HepG2 (cell line): ENCODE results near the gene ENDOG. TPM values are rescaled to one million over a fixed set of nuclear protein-coding genes. Genes with fewer than 3 reads are reported as not detected.

ENCODE experiments used
- ATF7 ChIP-seq, 2 experiments: fragments of 450-650 bp in 1 of 2; sonication (generic) in 1 of 2; formaldehyde crosslinking in 1 of 2; IDR thresholded peaks; 2 replicates each; pipeline versions ENCODE4 v1.4.0 to v1.6.1; 2016 to 2020; ENCODE audit warnings: antibody characterized with exemption in 1 of 2, mild to moderate bottlenecking in 1 of 2, missing genetic modification reagents in 1 of 2
- E2F1 ChIP-seq: sonication (generic); formaldehyde crosslinking; IDR thresholded peaks from 2 replicates; pipeline ENCODE4 v1.5.0; 2020; ENCODE audit warnings: missing genetic modification reagents
- GATA4 ChIP-seq: sonication (generic); IDR thresholded peaks from 2 replicates; pipeline ENCODE4 v1.6.1; 2016; ENCODE audit warnings: antibody characterized with exemption, low read depth, borderline replicate concordance
- IKZF4 ChIP-seq: sonication (generic); formaldehyde crosslinking; IDR thresholded peaks from 2 replicates; pipeline ENCODE4 v1.5.1; 2020; ENCODE audit warnings: borderline replicate concordance, mild to moderate bottlenecking, low read depth, missing genetic modification reagents; ENCODE audit errors: not compliant biosample characterization
- KDM4B ChIP-seq: sonication (generic); formaldehyde crosslinking; IDR thresholded peaks from 2 replicates; pipeline ENCODE4 v1.4.0; 2020; ENCODE audit warnings: missing genetic modification reagents
- PHF21A ChIP-seq: sonication (generic); formaldehyde crosslinking; IDR thresholded peaks from 2 replicates; pipeline ENCODE4 v1.5.0; 2020; ENCODE audit warnings: mild to moderate bottlenecking, missing genetic modification reagents
- SNAI1 ChIP-seq: sonication (generic); formaldehyde crosslinking; IDR thresholded peaks from 2 replicates; pipeline ENCODE4 v1.5.0; 2020; ENCODE audit warnings: mild to moderate bottlenecking, missing genetic modification reagents, borderline replicate concordance
- STAG1 ChIP-seq: sonication (generic); formaldehyde crosslinking; IDR thresholded peaks from 2 replicates; pipeline ENCODE4 v1.4.0; 2020; ENCODE audit warnings: missing genetic modification reagents
- ZNF407 ChIP-seq: sonication (generic); formaldehyde crosslinking; IDR thresholded peaks from one replicate; pipeline ENCODE4 v1.5.1; 2020; ENCODE audit warnings: mild to moderate bottlenecking, missing genetic modification reagents; ENCODE audit errors: not compliant biosample characterization
- ZNF644 ChIP-seq: IDR thresholded peaks from 2 replicates; pipeline ENCODE4 v1.6.1; 2016; ENCODE audit warnings: low read depth
- ZNF790 ChIP-seq: sonication (generic); formaldehyde crosslinking; IDR thresholded peaks from 2 replicates; pipeline ENCODE4 v1.8.0; 2022; ENCODE audit warnings: missing genetic modification reagents, mild to moderate bottlenecking, borderline replicate concordance
- polyA plus RNA-seq, 8 experiments: library from polyadenylated mRNA; depleted of rRNA in 3 of 8; stranded (reverse) in 7 of 8; unstranded in 1 of 8; fragments of >200 nt; fragmentation: Illumina TruSeq in 4 of 8; extraction: Trizol in 4 of 8; gene quantifications; 2 replicates each; pipeline versions ENCODE4 v1.2.1 to v1.2.3, GENCODE V29; 2011 to 2016; ENCODE audit warnings: low read depth in 4 of 8, missing spikeins in 1 of 8, mixed read lengths in 1 of 8; ENCODE audit not compliant: insufficient read depth in 1 of 8
- total RNA-seq, 5 experiments: library from RNA; depleted of rRNA; stranded (reverse); fragments of >200 nt; fragmentation: Illumina TruSeq; extraction: Trizol; gene quantifications; 2 replicates each; pipeline ENCODE4 v1.2.3, GENCODE V29; 2016; ENCODE audit warnings: low read depth in 1 of 5
- TF ChIP-seq, protein P1 (sequence below): IDR thresholded peaks from 2 replicates; pipeline ENCODE4 v1.6.1; 2018; ENCODE audit warnings: missing genetic modification reagents
- TF ChIP-seq, protein P2 (sequence below): sonication (generic); formaldehyde crosslinking; IDR thresholded peaks from 2 replicates; pipeline ENCODE4 v1.5.1; 2020; ENCODE audit warnings: mild to moderate bottlenecking, missing genetic modification reagents, borderline replicate concordance

The ENDOG gene
- total and polyA plus RNA-seq, 2 of the 13 experiments (the other 11 are each of a cell fraction or from before 2014, with no cell fraction given) = 26.3 to 28.8 TPM

DNA sequence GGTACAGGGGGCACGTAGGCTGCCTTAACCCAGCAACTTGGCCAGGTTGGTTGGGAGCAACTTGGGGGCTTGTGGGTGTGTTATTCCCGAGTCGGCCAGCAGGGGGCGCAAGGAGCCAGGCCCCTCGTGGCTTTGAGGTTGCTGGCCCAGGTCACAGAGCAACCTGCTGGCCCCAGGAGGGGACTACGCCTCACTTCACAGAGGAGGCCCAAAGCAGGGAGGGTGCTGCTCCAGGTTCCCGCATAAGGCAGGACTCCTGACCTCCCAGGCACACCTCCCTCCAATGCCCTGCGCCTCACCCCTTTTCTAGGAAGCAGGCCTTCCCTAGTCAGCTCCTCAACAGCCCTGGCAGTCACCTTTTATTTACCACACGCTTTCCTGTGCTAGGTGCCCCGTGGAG is 45.3 kb downstream of the ENDOG start (continued):
- TF ChIP-seq IKZF4 (CRISPR knock-in tag) (no peak), GATA4 (no peak), E2F1 (CRISPR knock-in tag) (no peak), KDM4B (CRISPR knock-in tag) (no peak), ZNF644 (CRISPR knock-in tag) (no peak), SNAI1 (CRISPR knock-in tag) (no peak), ATF7 (IDR thresholded peaks at IDR 0.05) (no peak), ATF7 (CRISPR knock-in tag; IDR thresholded peaks at IDR 0.05) (no peak), ZNF407 (CRISPR knock-in tag) (no peak), PHF21A (CRISPR knock-in tag) (peak; percentile 28; the same call in 1 of the 2 replicates), ZNF790 (CRISPR knock-in tag) (no peak), STAG1 (CRISPR knock-in tag) (peak; percentile 89)
- TF ChIP-seq, protein P1, sequence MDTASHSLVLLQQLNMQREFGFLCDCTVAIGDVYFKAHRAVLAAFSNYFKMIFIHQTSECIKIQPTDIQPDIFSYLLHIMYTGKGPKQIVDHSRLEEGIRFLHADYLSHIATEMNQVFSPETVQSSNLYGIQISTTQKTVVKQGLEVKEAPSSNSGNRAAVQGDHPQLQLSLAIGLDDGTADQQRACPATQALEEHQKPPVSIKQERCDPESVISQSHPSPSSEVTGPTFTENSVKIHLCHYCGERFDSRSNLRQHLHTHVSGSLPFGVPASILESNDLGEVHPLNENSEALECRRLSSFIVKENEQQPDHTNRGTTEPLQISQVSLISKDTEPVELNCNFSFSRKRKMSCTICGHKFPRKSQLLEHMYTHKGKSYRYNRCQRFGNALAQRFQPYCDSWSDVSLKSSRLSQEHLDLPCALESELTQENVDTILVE (CRISPR knock-in tag) = no peak
- TF ChIP-seq, protein P2, sequence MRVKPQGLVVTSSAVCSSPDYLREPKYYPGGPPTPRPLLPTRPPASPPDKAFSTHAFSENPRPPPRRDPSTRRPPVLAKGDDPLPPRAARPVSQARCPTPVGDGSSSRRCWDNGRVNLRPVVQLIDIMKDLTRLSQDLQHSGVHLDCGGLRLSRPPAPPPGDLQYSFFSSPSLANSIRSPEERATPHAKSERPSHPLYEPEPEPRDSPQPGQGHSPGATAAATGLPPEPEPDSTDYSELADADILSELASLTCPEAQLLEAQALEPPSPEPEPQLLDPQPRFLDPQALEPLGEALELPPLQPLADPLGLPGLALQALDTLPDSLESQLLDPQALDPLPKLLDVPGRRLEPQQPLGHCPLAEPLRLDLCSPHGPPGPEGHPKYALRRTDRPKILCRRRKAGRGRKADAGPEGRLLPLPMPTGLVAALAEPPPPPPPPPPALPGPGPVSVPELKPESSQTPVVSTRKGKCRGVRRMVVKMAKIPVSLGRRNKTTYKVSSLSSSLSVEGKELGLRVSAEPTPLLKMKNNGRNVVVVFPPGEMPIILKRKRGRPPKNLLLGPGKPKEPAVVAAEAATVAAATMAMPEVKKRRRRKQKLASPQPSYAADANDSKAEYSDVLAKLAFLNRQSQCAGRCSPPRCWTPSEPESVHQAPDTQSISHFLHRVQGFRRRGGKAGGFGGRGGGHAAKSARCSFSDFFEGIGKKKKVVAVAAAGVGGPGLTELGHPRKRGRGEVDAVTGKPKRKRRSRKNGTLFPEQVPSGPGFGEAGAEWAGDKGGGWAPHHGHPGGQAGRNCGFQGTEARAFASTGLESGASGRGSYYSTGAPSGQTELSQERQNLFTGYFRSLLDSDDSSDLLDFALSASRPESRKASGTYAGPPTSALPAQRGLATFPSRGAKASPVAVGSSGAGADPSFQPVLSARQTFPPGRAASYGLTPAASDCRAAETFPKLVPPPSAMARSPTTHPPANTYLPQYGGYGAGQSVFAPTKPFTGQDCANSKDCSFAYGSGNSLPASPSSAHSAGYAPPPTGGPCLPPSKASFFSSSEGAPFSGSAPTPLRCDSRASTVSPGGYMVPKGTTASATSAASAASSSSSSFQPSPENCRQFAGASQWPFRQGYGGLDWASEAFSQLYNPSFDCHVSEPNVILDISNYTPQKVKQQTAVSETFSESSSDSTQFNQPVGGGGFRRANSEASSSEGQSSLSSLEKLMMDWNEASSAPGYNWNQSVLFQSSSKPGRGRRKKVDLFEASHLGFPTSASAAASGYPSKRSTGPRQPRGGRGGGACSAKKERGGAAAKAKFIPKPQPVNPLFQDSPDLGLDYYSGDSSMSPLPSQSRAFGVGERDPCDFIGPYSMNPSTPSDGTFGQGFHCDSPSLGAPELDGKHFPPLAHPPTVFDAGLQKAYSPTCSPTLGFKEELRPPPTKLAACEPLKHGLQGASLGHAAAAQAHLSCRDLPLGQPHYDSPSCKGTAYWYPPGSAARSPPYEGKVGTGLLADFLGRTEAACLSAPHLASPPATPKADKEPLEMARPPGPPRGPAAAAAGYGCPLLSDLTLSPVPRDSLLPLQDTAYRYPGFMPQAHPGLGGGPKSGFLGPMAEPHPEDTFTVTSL (CRISPR knock-in tag) = no peak
